Astrocyte (in vitro differentiated cells and primary cell): ENCODE data around the gene ATP1A2. TPM values are rescaled to one million over a fixed set of nuclear protein-coding genes. Genes with fewer than 3 reads are reported as not detected.

Experiments used
- DNase-seq: peaks from one replicate; pipeline ENCODE4 v3.0.0-alpha.2; 2010; ENCODE audit warnings: low read depth
- FAIRE-seq: peaks from 2 replicates; lab custom pipeline; 2011; peaks lifted over from hg19 to GRCh38; lab: Jason Lieb, UNC
- H2AFZ ChIP-seq: 2 replicates; pipeline ENCODE4 v1.6.0; 2012; ENCODE audit warnings: low read depth, low read length, inconsistent platforms
- H3K27ac ChIP-seq: 2 replicates; pipeline ENCODE4 v1.5.1; 2011; ENCODE audit warnings: low read depth, low read length, inconsistent platforms
- H3K27me3 ChIP-seq: 2 replicates; pipeline ENCODE4 v1.6.0; 2011; ENCODE audit warnings: low read length, inconsistent platforms; ENCODE audit not compliant: insufficient read depth
- H3K36me3 ChIP-seq: 2 replicates; pipeline ENCODE4 v1.5.1; 2011; ENCODE audit warnings: low read length, inconsistent platforms; ENCODE audit not compliant: insufficient read depth
- H3K4me1 ChIP-seq: 2 replicates; pipeline ENCODE4 v1.5.1; 2011; ENCODE audit warnings: low read length, inconsistent platforms; ENCODE audit not compliant: insufficient read depth
- H3K4me2 ChIP-seq: 2 replicates; pipeline ENCODE4 v1.6.0; 2012; ENCODE audit warnings: low read length, inconsistent platforms
- H3K4me3 ChIP-seq: 2 replicates; pipeline ENCODE4 v1.5.1; 2011; ENCODE audit warnings: low read depth, mild to moderate bottlenecking, low read length, inconsistent platforms; ENCODE audit not compliant: insufficient read depth
- H3K79me2 ChIP-seq: 2 replicates; pipeline ENCODE4 v1.6.0; 2012; ENCODE audit warnings: mild to moderate bottlenecking, low read length, inconsistent platforms; ENCODE audit not compliant: insufficient read depth
- H3K9ac ChIP-seq: 2 replicates; pipeline ENCODE4 v1.6.0; 2012; ENCODE audit warnings: mild to moderate bottlenecking, low read length, inconsistent platforms
- H3K9me3 ChIP-seq: 2 replicates; pipeline ENCODE4 v1.5.1; 2012; ENCODE audit warnings: low read depth, mild to moderate bottlenecking, low read length, inconsistent platforms; ENCODE audit not compliant: insufficient read depth
- H4K20me1 ChIP-seq: 2 replicates; pipeline ENCODE4 v1.6.0; 2012; ENCODE audit warnings: low read length, inconsistent platforms; ENCODE audit not compliant: insufficient read depth
- H3K27ac Mint-ChIP-seq: one replicate; pipeline ENCODE4 v1.8.0; 2021; ENCODE audit warnings: mild to moderate bottlenecking, mixed read lengths; ENCODE audit not compliant: unreplicated experiment
- H3K27me3 Mint-ChIP-seq: one replicate; pipeline ENCODE4 v1.8.0; 2021; ENCODE audit warnings: low read depth, mixed read lengths; ENCODE audit not compliant: unreplicated experiment
- H3K36me3 Mint-ChIP-seq: one replicate; pipeline ENCODE4 v1.8.0; 2021; ENCODE audit warnings: low read depth, mixed read lengths; ENCODE audit not compliant: unreplicated experiment
- H3K4me1 Mint-ChIP-seq: one replicate; pipeline ENCODE4 v1.8.0; 2021; ENCODE audit warnings: low read depth, mixed read lengths; ENCODE audit not compliant: unreplicated experiment
- H3K4me3 Mint-ChIP-seq: one replicate; pipeline ENCODE4 v1.8.0; 2021; ENCODE audit warnings: mild to moderate bottlenecking, moderate library complexity, mixed read lengths; ENCODE audit not compliant: unreplicated experiment
- H3K9me3 Mint-ChIP-seq: one replicate; pipeline ENCODE4 v1.8.0; 2021; ENCODE audit warnings: mild to moderate bottlenecking, mixed read lengths; ENCODE audit not compliant: unreplicated experiment
- EZH2 ChIP-seq: IDR thresholded peaks from 2 replicates; pipeline ENCODE4 v1.6.1; 2012; ENCODE audit warnings: mild to moderate bottlenecking, low read length, inconsistent platforms; ENCODE audit not compliant: insufficient read depth
- total RNA-seq: library from RNA; stranded (reverse); gene quantifications from 2 replicates; pipeline ENCODE4 v1.2.1, GENCODE V29; 2021
- TF ChIP-seq, protein P1 (sequence below): IDR thresholded peaks from 2 replicates; pipeline ENCODE4 v1.5.1; 2011; ENCODE audit warnings: low read depth, mild to moderate bottlenecking, inconsistent platforms, low read length, moderate library complexity; ENCODE audit not compliant: insufficient read depth

Gene ATP1A2
- total RNA-seq, 1 donor from 2014 or later: 2.5 TPM

DNA sequence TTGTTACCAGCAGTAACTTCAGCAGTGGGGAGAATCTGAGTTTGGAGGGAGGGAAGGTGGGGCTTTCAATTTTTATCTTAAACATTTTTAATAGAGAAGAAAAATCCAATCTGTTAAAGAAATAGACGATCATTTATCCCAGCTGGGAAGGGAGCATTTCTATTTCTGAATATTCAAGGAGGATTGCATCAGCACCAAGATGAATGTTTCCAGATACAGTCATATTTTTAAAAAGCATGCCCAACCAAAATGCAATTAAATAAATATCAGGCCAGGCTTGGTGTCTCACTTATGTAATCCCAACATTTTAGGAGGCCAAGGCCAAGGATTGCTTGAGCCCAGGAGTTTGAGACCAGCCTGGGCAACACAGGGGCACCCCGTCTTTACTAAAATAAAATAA, 34.2 kb downstream of the ATP1A2 start:
- Mint-ChIP-seq H3K27ac (peak overlapping the region; percentile 23), H3K36me3 (no peaks in the 10 kb centered on the region), H3K4me1 (no peaks in the 10 kb centered on the region), H3K9me3 (no peaks in the 10 kb centered on the region), H3K27me3 (peaks cover 3% of the 10 kb centered on the region), H3K4me3 (no peak overlapping the region)
- TF ChIP-seq, protein P1, sequence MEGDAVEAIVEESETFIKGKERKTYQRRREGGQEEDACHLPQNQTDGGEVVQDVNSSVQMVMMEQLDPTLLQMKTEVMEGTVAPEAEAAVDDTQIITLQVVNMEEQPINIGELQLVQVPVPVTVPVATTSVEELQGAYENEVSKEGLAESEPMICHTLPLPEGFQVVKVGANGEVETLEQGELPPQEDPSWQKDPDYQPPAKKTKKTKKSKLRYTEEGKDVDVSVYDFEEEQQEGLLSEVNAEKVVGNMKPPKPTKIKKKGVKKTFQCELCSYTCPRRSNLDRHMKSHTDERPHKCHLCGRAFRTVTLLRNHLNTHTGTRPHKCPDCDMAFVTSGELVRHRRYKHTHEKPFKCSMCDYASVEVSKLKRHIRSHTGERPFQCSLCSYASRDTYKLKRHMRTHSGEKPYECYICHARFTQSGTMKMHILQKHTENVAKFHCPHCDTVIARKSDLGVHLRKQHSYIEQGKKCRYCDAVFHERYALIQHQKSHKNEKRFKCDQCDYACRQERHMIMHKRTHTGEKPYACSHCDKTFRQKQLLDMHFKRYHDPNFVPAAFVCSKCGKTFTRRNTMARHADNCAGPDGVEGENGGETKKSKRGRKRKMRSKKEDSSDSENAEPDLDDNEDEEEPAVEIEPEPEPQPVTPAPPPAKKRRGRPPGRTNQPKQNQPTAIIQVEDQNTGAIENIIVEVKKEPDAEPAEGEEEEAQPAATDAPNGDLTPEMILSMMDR: no peak
- no peak for TF ChIP-seq EZH2
- Histone ChIP-seq H4K20me1 (no peaks in the 10 kb centered on the region), H3K9ac (no peak overlapping the region), H3K4me2 (no peak overlapping the region), H3K27me3 (no peaks in the 10 kb centered on the region), H3K79me2 (no peaks in the 10 kb centered on the region), H3K27ac (no peak overlapping the region), H3K4me3 (no peak overlapping the region), H3K9me3 (no peaks in the 10 kb centered on the region), H3K4me1 (no peaks in the 10 kb centered on the region), H3K36me3 (no peaks in the 10 kb centered on the region), H2AFZ (no peak overlapping the region)
- DNase-seq: no peak
- no peak for FAIRE-seq

DNA sequence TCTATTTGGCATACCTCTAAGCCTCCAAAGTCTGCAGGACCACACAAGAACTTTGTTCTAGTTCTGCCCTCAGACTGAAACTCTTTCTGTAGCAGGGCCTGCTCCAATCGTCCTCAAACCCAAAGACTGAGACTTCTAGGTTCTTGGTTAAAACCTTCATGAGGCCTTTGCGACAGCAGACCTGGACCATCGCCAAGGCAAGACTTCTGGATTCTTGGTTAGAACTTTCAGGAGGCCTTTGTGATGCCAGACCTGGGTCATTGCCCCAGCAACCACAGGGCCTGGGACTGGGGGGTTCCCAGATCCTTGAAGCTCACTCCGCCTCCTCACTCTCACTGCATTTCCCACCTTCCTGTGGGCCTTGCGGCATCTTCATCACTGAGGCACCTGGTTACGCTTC, 35.7 kb downstream of the ATP1A2 start, which contains the start of gene ATP1A4:
Gene ATP1A4, plus strand, starts transcription at position 301 of the 400 bp plus-strand sequence. CDS start 438 bp downstream, outside the sequence.
- Mint-ChIP-seq H3K4me3 (no peak within 1 kb of the TSS), H3K36me3 (no peaks in the 10 kb centered on the region)
- DNase-seq: no peak

DNA sequence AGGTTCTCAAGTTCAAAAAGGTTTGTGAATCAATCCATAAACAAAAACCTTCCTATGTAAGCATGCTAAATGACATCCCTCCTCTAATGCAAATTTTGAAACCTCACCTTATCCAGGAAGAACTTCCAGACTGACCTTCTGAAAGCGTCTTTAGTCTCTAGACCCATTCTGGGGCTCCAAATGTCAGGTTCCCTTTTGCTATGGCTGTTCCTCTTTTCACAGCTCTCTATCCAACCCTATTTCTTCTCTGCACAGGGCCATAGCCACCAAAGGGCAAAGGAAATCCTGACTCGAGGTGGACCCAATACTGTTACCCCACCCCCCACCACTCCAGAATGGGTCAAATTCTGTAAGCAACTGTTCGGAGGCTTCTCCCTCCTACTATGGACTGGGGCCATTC, 39.2 kb downstream of the ATP1A2 start:
- Histone ChIP-seq H3K4me2 (no peak overlapping the region), H3K36me3 (no peaks in the 10 kb centered on the region), H3K4me1 (no peaks in the 10 kb centered on the region), H3K4me3 (no peak overlapping the region), H3K9ac (no peak overlapping the region), H2AFZ (no peak overlapping the region), H3K79me2 (no peaks in the 10 kb centered on the region), H3K27ac (no peak overlapping the region), H3K9me3 (no peaks in the 10 kb centered on the region), H3K27me3 (no peaks in the 10 kb centered on the region), H4K20me1 (no peaks in the 10 kb centered on the region)
- H3K27ac Mint-ChIP-seq: no peak overlapping the region
- DNase-seq (no peak), FAIRE-seq (no peak)
- peaks cover 11% of the 10 kb centered on the region for H3K4me1 Mint-ChIP-seq
- H3K9me3 Mint-ChIP-seq: no peaks in the 10 kb centered on the region
- TF ChIP-seq EZH2: no peak
- TF ChIP-seq, protein P1: no peak
- H3K36me3 Mint-ChIP-seq: no peaks in the 10 kb centered on the region
- H3K4me3 Mint-ChIP-seq: no peak overlapping the region
- peaks cover 7% of the 10 kb centered on the region for H3K27me3 Mint-ChIP-seq

More for the DNA sequence above, 35.7 kb downstream of the ATP1A2 start, which contains the start of gene ATP1A4:
- FAIRE-seq: no peak
- Mint-ChIP-seq H3K27me3 (peaks cover 7% of the 10 kb centered on the region), H3K27ac (peak within 1 kb of the TSS; percentile 79), H3K9me3 (no peaks in the 10 kb centered on the region), H3K4me1 (no peaks in the 10 kb centered on the region)
- Histone ChIP-seq H3K36me3 (no peaks in the 10 kb centered on the region), H3K27me3 (no peaks in the 10 kb centered on the region), H2AFZ (no peak within 1 kb of the TSS), H3K4me3 (no peak within 1 kb of the TSS), H3K4me1 (no peaks in the 10 kb centered on the region), H3K9me3 (no peaks in the 10 kb centered on the region), H4K20me1 (no peaks in the 10 kb centered on the region), H3K79me2 (no peaks in the 10 kb centered on the region), H3K9ac (no peak within 1 kb of the TSS), H3K27ac (no peak within 1 kb of the TSS), H3K4me2 (no peak within 1 kb of the TSS)
- TF ChIP-seq, protein P1: no peak
- TF ChIP-seq EZH2: no peak
